ENCODE data around the gene NUTF2.

NUTF2 gene

GRCh38 chr16:67846320-67847063, at the start of gene NUTF2:
Gene NUTF2 (plus strand): TSS chr16:67846933. CDS start chr16:67865131, 18,198 bp downstream.
- DNase-seq (ENCODE audit: low spot score) = peak; percentile 97
- no peak for TF ChIP-seq CTCF (IDR thresholded peaks at IDR 0.05; ENCODE audit: extremely low read depth, insufficient read depth, missing control alignments)
- in situ Hi-C loops (cut with MboI; ENCODE audit: low pct_unique_long_range_greater_than_20kb, low sequenced_read_pairs, unreplicated experiment) = no loop called here

- DNase-seq (ENCODE audit: low spot score) = no peak
- in situ Hi-C loops (cut with MboI; ENCODE audit: low pct_unique_long_range_greater_than_20kb, low sequenced_read_pairs, unreplicated experiment) = no loop called here
- TF ChIP-seq CTCF (IDR thresholded peaks at IDR 0.05; ENCODE audit: extremely low read depth, insufficient read depth, missing control alignments) = no peak
Measured at GRCh38 chr16:67800338-67800926, 46.3 kb upstream of the NUTF2 start.

GRCh38 chr16:67801241-67801640, 45.5 kb upstream of the NUTF2 start:
- in situ Hi-C loops (cut with MboI; ENCODE audit: low pct_unique_long_range_greater_than_20kb, low sequenced_read_pairs, unreplicated experiment) = no loop called here
- DNase-seq (ENCODE audit: low spot score) = no peak
- TF ChIP-seq CTCF (IDR thresholded peaks at IDR 0.05; ENCODE audit: extremely low read depth, insufficient read depth, missing control alignments) = no peak

- DNase-seq (ENCODE audit: low spot score) = no peak
- in situ Hi-C loops (cut with MboI; ENCODE audit: low pct_unique_long_range_greater_than_20kb, low sequenced_read_pairs, unreplicated experiment) = no loop called here
- no peak for TF ChIP-seq CTCF (IDR thresholded peaks at IDR 0.05; ENCODE audit: extremely low read depth, insufficient read depth, missing control alignments)
Measured at GRCh38 chr16:67801883-67802282, 44.9 kb upstream of the NUTF2 start.

- in situ Hi-C loops (cut with MboI; ENCODE audit: low pct_unique_long_range_greater_than_20kb, low sequenced_read_pairs, unreplicated experiment) = no loop called here
- peak; percentile 44 for DNase-seq (ENCODE audit: low spot score)
Measured at GRCh38 chr16:67803894-67804293, 42.8 kb upstream of the NUTF2 start.

More at GRCh38 chr16:67803894-67804293, 42.8 kb upstream of the NUTF2 start:
- no peak for TF ChIP-seq CTCF (IDR thresholded peaks at IDR 0.05; ENCODE audit: extremely low read depth, insufficient read depth, missing control alignments)

All from GM13977 (cell line).